PC-9 (cell line): ENCODE results near the gene APCDD1.

Experiments used
- CTCF ChIP-seq: fragments of 200-600 bp; sonication (generic); conservative IDR thresholded peaks from 2 replicates; pipeline ENCODE4 v1.6.1; 2017; ENCODE audit warnings: mixed run types, antibody characterized with exemption, mild to moderate bottlenecking, moderate library complexity
- EZH2 ChIP-seq: fragments of 200-600 bp; sonication (generic); IDR thresholded peaks from 2 replicates; pipeline ENCODE4 v1.8.0; 2017; ENCODE audit warnings: antibody characterized with exemption, low read depth

- TF ChIP-seq CTCF (no peak), EZH2 (no peak)
Observed at GRCh38 chr18:10463741-10464140, 9.3 kb downstream of the APCDD1 start.
